ENCODE results near the gene ADAMTS2. TPM values are rescaled to one million over a fixed set of nuclear protein-coding genes. Genes with fewer than 3 reads are reported as not detected.

The ADAMTS2 gene
- total and polyA plus RNA-seq, 2 of the 4 experiments (the other 2 are of a cell fraction): 19.0 to 58.8 TPM

- Histone ChIP-seq H4K5ac (ENCODE audit: low read depth, low read length) (no peak overlapping the region), H2BK15ac (ENCODE audit: low read depth, low read length) (peak overlapping the region; percentile 96; the same call in 2 of the 3 replicates), H2AFZ (replicated peaks; ENCODE audit: low read length, poor library complexity) (peak overlapping the region; percentile 1), H3K56ac (ENCODE audit: extremely low read depth, insufficient read depth, low read length) (no peak overlapping the region), H2BK120ac (ENCODE audit: low read depth, low read length) (no peak overlapping the region), H3K9ac (ENCODE audit: low read depth, low read length) (no peak overlapping the region), H3K23ac (ENCODE audit: low read depth, low read length) (no peak overlapping the region), H3K9me1 (ENCODE audit: insufficient read depth, low read length) (peaks cover 17% of the 10 kb centered on the region), H3K4ac (ENCODE audit: low read depth, low read length) (no peak overlapping the region), H3K27ac (ENCODE audit: insufficient read depth, low read length) (no peak overlapping the region), H4K91ac (ENCODE audit: insufficient read depth, low read depth, low read length) (no peak overlapping the region), H2AK9ac (replicated peaks; ENCODE audit: low read depth, low read length, poor library complexity) (no peak overlapping the region), H3K4me2 (ENCODE audit: low read depth, low read length) (no peak overlapping the region), H2BK20ac (ENCODE audit: low read depth, low read length) (no peak overlapping the region), H3K36me3 (ENCODE audit: control insufficient read depth, insufficient read depth, low read length) (no peaks in the 10 kb centered on the region), H3K4me3 (ENCODE audit: insufficient read depth, low read depth, low read length) (no peak overlapping the region), H4K8ac (ENCODE audit: low read depth in 2 of 2, low read length in 2 of 2) (no peak overlapping the region; a peak in 1 of 4 replicates), H4K20me1 (ENCODE audit: insufficient read depth, low read length) (no peaks in the 10 kb centered on the region), H3K4me1 (ENCODE audit: control insufficient read depth, insufficient read depth, low read length) (peaks cover 27% of the 10 kb centered on the region), H3K27me3 (ENCODE audit: control insufficient read depth, insufficient read depth, low read length) (no peaks in the 10 kb centered on the region), H3K9me3 (ENCODE audit: control insufficient read depth, insufficient read depth, low read length) (0 out of 2 replicates have a peak, but pooled peaks cover 3% of the 10 kb centered on the region), H3K18ac (ENCODE audit: low read depth, low read length) (no peak overlapping the region), H3K79me1 (ENCODE audit: low read depth in 1 of 2, low read length in 2 of 2) (peaks cover 4 to 20% of the 10 kb centered on the region in 2 experiments; a peak in 3 of 4 replicates), H2BK5ac (ENCODE audit: low read depth, low read length, poor library complexity, severe bottlenecking) (no peak overlapping the region), H3K14ac (replicated peaks; ENCODE audit: low read depth, low read length) (no peak overlapping the region), H2AK5ac (ENCODE audit: low read depth, low read length) (0 out of 2 replicates have a peak overlapping the region, but pooled peaks have one; percentile 33)
- dilution Hi-C loops (cut with HindIII; ENCODE audit: low sequenced_read_pairs, unreplicated experiment): no loop called here
- intact Hi-C loops (cut with micrococcal nuclease): no loop called here
- WGBS, 2 experiments (ENCODE audit: extremely low coverage in 2 of 2, insufficient read length in 1 of 2): 81% methylated on average over 16 of the region's 28 CpGs; no CpG with 5 or more reads in 1 of the 2 experiments
- in situ Hi-C loops (cut with MboI; ENCODE audit: low sequenced_read_pairs): no loop called here
- ChIA-PET POLR2A (ENCODE audit: unreplicated experiment) (no interaction called here), CTCF (no interaction called here)
- ATAC-seq (ENCODE audit: low read depth) (no peak), DNase-seq (no peak)
- BruUV-seq (replicated peaks): no TSS peak
- TF ChIP-seq CHD1 (IDR thresholded peaks at IDR 0.05; ENCODE audit: low read depth, low read length): no peak
- TF ChIP-seq RFX5 (IDR thresholded peaks at IDR 0.05; ENCODE audit: low read depth, low read length): no peak
- no peak for TF ChIP-seq FOS (IDR thresholded peaks at IDR 0.05; ENCODE audit: low read depth, low read length)
- TF ChIP-seq RAD21 (IDR thresholded peaks at IDR 0.05; ENCODE audit: low read length): no peak
- no peak for TF ChIP-seq CTCF (conservative IDR thresholded peaks at IDR 0.05; ENCODE audit: low read depth, low read length)
- TF ChIP-seq RCOR1 (IDR thresholded peaks at IDR 0.05; ENCODE audit: insufficient replicate concordance, low read length): no peak
- TF ChIP-seq ELK1 (IDR thresholded peaks at IDR 0.05; ENCODE audit: borderline replicate concordance, low read depth, low read length): no peak
- no peak for TF ChIP-seq NFE2L2 (IDR thresholded peaks at IDR 0.05; ENCODE audit: low read depth, low read length)
- no peak for TF ChIP-seq MXI1 (IDR thresholded peaks at IDR 0.05; ENCODE audit: borderline replicate concordance, low read depth, low read length)
- TF ChIP-seq POLR2A (IDR thresholded peaks at IDR 0.05; ENCODE audit: low read depth, low read length): no peak
- TF ChIP-seq BHLHE40 (IDR thresholded peaks at IDR 0.05; ENCODE audit: low read depth, low read length): no peak
- TF ChIP-seq MAFK (IDR thresholded peaks at IDR 0.05; ENCODE audit: low read depth, low read length): no peak
- no peak for TF ChIP-seq MAZ (IDR thresholded peaks at IDR 0.05; ENCODE audit: borderline replicate concordance, low read depth, low read length)
- no peak for TF ChIP-seq USF2 (IDR thresholded peaks at IDR 0.05; ENCODE audit: low read depth, low read length)
- no peak for TF ChIP-seq SMC3 (IDR thresholded peaks at IDR 0.05; ENCODE audit: low read depth, low read length)
These were observed 35.2 kb upstream of the ADAMTS2 start for GRCh38 chr5:179380211-179381035.
